Activated CD4-positive, alpha-beta T cell treated with anti-CD3 and anti-CD28 coated beads, Interleukin-2, amount 50 U/mL, for 16 hours (primary cell): ENCODE data around the gene PIP4K2B.
A peak's percentile ranks its signal among the peaks of the same experiment; 100 is the strongest.

ENCODE experiments used
- DNase-seq: peaks from one replicate; pipeline ENCODE4 v3.0.0-alpha.2; 2020

The PIP4K2B gene

DNA sequence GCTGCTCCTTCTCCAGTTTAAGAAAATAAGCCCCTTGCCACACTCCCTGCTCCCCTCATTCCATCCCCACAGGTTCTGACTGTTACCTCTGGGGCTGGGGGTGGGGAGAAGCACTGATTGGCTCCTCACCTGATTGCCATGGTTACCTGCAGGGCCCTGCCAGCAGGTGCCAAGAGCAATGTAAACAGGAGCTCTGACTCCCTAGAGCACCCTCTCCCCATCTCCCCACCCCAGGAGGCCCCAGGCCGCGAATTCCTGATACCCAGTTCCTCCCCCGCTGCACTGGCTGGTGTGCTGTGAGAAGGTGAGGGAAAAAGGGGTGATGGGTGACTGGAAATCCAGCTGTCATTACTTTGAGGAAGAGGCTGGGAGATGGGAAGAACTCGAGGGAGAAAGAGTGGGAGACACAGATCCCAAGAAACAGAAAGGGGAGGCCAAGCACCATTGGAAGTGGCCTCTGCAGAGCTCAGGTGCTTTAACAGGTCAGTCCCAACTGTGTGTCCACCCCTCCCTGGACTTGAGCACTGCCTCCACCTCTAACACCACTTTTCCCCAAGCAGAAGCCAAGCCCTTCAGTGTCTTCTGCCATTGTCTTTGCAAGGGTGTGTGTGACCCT lies 55.7 kb downstream of the PIP4K2B start:
- no peak for DNase-seq

DNA sequence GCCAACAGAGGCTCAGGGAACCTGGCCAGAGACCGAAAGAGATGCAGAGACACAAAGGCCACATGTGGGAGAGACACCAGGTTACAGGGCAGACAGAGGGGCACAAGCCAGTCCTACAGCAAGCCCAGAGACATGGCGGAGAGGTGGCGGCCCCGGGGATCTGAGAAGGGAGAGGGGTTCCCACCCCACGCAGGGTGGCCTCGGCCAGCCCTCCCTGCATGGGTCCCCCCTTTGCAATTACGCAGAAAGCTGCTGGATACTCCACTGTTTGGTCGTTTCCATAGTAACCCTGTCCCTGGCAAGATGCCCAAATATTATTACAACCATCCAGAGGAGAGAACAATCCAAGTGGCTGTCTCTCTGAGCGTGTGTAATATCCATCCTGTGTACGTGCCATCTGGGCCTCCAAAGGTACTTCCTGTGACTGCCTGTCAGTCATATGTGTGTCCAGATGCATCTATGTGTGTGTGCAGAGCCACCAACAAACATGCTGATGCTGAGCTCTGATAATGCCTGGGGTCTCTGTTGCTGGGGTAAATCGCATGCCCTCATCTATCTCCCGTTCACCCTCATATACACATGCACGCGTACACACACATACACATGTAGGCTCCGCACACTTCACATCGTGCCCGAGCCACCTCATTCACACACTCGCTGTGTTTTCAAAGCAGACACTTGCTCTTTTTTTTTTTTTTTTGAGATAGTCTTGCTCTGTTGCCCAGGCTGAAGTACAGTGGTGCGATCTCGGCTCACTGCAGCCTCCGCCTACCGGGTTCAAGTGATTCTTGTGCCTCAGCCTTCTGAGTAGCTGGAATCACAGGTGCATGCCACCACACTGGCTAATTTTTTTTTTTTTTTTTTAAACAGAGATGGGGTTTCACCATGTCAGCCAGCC lies 56.7 kb downstream of the PIP4K2B start:
- no peak for DNase-seq

DNA sequence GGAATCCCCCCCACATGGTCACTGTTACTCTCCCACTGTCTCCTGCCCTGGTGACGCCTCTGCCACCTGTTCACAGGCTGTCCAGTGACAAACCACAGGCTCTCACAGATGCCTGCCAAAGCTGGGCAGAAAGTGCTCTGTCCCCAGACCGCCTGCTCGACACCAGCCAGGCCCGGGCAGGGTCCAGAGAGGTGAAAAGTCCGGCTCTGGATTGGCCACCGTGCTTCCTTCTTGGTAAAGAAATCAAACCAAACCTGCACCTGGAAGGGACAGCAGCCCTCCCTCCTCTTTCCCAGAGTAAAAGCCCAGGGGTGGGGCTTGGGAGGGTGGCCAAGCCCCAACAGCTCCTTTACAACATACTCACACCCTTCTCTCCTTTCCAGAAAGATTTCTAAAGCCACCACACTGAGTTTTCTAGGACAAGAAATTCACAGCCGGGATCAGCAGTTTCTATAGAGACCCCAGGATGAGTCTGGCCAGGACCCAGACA lies 57.4 kb downstream of the PIP4K2B start:
- DNase-seq, result no peak

DNA sequence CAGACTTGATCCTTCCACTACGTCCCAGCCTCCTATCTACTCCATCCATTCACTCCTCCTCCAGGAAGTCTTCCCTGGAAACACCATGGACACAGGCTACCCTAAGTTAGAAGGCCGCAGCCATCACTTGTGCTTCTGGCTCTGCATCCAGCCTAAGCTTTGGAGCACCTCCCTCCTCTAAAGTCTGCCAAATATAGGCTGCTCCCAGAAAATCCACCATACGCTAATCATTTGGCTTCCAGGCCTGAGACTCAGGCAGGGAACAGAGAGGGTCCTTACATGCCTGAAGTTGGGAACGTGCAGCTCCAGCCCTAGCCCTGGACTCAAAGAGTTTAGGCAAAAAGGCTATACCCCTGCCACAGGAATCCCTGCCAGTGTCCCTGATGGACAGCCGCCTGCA lies 57.9 kb downstream of the PIP4K2B start:
- no peak for DNase-seq

DNA sequence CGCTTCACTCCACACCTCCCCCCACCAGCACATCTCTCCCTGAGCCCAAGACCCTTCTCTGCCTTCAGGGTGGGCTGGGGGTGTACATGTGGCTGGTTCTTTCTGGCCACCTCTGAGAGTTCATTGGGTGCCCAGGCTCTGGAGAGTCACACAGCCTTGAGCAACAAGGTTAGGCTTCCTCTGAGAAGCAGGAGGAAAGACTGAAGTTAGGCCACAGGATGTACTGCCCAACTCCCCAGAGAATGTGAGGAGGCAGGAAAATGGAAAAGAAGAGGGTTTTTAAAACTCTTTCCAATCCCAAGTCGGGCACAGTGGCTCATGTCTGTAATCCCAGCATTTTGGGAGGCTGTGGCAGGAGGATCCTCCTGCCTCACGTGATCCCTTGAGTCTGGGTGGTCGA lies 58.5 kb downstream of the PIP4K2B start:
- no peak for DNase-seq

DNA sequence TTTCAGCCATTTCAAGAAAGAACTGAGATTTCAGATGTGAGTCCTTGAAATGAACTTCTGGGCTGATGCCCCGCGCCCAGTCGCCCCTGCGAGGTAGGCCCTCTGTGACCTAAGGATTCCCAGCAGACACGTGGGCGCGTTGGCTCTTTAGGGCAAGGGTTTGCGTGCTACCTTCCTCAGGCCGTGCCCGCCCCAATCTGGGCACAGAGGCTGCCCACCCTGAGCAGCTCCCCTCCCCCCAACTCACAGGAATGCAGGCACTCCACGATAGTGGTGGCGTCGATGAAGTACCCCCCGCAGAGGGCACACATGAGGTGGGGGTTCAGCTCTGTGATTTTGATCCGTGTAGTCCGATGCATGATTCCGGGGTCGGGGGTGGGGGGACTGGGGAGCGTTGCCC lies 59.3 kb downstream of the PIP4K2B start:
- DNase-seq, result no peak

DNA sequence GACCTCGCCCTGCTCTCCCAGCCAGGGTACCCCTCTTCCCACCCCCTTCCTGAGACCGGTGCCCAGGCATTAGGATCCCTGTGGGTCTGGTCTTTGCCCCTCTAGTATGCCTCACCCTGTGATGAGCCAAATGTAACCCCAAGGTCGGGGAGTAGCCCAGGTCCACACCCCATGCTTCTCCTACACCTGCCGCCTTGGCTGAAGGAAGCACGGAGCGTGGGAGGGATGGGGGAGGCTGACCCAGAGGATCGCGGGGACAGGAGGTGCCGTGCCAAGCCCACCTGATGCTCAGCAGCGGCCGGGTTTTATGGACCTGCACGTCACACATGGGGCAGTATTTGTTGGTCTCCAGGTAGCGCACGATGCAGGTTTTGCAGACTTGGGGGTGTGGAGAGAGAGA lies 60.1 kb downstream of the PIP4K2B start:
- no peak for DNase-seq

DNA sequence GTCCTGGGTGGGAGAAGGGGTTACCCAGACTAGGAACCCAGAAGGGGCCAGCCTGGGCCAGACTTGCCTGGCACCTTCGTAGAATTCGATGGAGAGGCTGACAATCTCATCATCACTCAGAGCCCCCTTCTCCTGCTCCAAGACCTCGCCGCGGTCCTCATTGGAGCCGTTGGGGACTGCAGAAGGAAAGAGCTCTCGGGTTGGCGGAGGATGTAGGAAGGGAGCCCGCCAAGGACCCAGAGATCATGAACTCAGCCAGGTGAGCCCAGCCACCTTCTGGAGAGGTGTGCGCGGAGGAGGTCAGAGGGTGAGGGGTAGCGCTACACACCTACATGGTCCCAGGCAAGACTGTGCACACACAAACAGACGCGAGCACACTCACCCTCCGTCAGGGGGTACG lies 60.7 kb downstream of the PIP4K2B start:
- DNase-seq, result no peak

DNA sequence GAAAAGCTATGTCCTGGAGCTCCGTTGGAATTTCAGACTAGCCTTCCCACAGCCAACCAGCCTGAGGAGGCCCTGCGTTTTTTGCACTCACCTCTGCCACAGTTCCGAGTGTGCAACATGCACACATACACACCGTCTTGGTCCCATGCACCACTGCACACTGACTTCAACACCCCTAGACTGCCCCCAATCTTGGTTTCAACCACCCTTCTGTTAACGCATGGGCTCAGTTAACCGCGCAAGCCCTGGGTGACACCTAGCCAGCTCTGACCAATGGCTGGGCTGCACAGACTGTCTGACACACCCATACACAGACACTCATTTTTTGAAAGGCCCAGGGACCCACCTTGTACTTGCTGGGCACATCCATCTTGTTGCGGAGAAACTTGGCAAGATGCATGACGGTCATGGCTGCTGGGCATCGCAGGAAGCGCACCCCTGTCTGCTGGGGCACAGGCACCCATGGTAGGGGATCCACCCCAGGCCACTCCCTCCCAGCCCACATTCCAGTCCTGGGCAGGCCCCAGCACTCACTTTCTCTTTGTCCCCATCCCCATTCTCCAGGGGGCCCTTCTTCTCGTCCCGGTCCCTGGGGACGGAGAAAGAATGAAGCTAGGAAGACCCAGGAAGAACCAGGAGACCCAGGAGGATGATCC lies 61.2 kb downstream of the PIP4K2B start:
- no peak for DNase-seq

DNA sequence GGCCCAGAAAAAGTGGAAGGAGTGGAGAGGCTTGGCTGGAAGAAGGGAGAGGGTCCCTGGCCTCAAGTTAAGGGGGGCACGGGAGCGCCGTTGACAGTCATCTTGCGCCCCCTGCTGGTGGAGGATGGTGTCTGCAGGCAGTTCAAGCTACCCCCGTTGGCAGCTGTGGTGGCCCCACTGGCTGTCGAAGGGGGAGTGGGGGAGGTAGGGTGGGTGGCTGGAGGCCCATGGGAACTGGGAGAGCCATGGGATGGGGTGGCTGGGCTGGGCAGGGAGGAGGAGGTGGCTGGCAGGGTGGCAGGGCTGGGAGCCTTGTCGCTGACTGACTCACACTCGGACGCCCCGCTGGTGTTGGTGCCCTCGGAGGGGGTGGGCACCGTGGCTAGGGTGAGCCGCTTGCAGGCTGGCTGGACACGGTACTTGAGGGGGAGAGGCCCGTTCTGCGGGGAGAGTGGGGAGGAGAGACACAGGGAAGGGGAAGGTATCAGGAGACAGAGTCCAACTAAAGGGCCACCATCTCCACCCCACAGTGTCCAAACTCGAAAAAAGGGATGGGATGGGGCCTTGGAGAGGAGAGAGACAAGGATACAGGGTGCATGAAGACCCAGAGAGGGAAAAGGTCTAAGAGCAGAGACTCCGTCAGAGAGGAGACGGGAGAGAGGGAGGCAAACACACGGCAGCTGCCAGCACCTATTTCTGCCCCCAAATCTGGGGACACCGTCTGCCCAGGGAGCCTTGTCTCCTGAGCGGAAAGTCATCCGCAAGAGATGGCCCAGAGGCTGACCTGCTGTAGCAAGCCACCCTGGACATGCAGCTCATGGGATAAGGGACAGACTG lies 64.0 kb downstream of the PIP4K2B start:
- DNase-seq, result peak; percentile 69

DNA sequence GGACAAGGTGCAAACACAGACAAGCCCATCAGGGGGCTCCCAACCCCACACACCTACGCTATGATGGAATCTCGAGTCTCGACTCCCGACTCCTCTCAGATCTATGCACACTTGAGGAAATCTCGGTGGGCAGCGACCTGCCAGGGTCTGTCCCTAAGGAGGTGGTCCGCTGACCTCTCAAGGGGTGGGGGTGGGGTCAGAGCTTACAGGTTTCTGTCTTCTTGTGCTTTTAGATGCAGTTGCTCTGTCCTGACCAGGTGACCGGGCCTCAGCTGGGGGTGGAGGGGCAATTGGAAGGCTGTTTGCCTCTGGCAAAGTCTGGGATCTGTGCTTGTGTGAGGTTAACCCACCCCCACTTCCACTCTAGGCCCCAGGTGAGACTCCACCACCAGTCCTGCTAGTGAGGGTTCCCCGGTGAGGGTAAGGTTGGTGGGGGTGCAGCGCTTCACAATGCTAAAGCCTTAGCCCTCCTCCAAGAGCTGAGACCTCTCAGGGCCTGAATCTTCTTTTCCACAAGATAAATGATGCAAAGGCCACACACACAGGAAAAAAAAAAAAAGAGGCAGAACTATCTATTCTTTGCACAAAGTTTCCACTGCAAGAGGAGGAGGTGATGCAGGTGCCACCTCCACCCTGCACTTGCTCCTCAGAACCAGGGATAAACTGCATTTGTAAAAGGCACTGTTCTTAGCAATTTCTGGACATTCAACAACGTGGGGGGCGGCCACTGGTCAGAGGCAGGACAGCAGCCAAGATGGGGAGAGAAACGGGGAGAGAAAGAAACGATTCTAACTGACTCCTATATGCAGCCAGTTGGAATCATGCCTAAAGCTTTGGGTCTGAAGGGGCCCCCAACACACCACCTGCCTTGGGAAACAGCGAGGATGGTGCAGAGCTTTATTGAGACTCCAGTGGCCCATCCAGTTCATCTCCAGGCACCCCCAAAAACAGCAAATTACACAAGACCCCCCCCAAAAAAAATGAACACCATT lies 65.1 kb downstream of the PIP4K2B start:
- no peak for DNase-seq

DNA sequence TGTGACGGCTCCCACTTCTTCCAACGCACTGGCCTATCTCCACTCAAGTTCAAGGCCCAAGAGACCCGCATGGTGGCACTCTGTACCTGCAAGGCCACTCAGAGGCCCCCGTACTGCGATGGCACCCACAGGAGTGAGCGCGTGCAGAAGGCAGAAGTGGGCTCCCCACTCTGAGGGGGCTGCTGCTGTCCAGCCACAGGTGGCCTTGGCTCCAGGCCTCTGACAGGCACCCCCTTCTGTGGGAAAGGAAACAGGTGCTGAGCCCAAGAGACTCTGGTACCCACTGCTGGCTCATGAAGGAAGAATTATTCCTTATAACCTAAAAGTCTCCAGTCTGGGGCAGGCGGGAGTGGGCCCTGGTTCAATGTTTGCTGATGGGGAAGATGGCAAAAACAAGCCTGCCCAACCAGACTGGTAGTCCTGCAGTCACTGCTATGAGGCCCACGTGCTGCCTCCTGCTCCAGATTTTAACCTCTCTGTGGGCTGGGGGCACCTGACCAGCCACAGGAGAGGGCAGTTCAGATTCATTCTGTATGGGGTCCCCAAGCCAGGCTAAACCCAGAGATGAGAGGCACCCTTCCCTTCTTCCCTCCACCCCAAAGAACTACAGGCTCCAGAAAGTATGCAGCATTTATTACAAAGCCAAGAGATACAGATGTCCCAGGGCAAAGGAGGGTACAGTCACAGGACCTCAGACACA lies 65.9 kb downstream of the PIP4K2B start:
- DNase-seq, result no peak

DNA sequence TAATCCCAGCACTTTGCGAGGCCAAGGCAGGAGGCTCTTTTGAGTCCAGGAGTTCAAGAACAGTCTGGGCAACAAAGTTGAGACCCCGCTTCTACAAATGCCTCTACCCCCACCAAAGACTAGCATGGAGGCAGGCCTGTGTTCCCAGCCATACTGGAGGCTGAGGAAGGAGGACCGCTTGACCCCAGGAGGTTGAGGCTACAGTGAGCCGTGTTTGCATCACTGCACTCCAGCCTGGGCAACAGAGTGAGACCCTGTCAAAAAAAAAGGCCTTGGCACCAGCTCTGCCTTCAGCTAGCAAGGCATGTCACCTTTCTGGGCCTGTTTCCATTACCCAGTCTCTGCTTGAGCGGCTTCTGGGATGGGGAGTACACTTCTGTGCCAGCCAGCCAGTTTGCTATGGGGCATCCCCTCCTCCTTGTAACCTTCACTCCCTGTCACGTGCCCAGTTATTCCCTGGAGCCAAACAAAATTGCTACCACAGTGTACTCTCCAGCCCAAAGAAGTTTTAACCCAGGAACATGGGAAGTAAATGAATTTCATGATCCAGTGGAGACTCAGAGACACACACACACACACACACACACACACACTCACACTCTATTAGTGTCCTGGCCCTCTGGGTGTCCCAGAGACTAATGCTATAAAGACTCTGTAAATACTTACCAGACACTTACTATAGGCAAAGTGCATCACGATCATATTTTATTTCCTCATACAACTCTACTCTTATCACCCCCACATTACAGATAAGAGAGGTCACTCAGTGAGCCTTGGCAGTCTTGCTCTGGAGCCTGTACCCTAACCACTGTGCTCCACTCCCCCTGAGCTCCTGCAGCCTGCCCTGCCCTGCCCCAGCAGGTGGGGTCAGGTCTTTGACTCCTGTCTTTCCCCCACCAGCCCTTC lies 66.7 kb downstream of the PIP4K2B start:
- DNase-seq, result no peak

DNA sequence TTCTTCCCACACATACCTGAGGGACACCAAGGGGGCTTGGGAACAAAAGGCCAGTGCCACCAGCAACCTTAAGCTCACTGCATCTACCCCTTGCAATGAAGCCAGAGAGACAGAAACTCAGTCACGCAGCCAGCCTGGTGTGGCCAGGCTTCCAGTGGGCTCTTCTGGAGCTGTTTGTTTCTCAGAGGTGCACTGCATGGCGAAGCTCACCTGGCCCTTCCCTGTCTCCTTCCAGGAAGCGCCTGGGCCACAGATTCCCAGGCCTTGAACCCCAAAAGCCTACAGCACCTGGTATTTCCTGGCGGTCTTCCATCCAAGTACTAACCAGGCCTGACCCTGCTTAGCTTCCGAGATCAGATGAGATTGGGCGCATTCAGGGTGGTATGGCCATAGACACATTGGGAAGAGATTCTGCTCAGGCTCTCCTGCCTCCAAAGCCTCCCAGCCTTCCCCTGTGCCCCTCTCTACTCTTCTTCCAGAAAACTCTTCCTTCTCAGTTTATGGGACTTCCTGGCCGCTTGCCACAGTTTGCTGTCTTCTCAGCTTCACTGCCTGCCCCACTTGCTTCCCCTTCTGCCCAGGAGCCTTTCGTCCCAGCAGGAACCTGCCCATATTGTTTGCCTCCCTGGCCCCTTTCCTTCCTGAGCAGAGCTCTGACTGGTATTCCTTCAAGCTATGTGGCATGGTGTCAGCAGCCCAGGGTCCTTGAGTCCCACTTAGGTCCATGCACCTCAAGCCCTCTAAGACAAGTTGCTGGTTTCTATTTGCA lies 67.6 kb downstream of the PIP4K2B start:
- no peak for DNase-seq

DNA sequence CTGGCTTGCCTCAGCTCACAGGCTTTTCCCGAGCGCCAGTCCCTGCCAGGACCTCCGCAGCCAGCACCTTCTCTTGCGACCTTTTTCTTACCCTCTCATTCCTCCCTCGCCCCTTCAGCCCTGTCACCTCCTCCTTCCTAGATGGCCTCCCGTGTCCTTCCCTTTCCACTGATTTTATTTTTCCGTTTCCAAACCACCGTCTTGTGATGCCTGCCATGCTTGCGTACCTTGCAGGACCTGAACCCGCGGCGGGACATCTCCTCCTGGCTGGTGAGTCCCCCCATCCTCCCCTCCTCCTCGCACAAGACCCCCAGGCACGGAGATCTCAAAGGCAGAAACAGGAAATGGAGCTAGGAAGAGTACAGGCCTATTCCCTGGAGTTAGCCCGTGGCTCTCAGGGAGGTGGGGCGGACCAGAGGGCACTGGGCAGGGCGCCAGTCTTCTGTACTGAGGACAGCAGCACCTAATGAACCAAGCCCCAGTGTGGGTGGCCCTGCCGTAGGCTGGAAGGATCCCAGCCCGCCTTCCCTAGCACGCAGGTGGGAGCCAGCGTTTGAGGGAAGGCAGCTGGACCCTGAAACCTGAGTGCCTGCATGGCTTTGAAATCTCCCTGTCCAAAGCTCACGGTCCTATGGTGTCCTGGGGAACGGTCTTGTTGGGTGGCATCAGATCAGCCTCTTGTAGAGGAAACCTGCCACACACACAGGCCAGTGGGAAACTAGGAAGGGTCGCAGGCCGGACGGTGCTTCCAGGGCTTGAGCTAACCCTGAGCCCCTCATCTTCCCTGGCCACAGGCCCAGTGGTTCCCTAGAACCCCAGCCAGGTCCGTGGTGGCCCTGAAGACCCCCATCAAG lies 68.6 kb downstream of the PIP4K2B start:
- no peak for DNase-seq

DNA sequence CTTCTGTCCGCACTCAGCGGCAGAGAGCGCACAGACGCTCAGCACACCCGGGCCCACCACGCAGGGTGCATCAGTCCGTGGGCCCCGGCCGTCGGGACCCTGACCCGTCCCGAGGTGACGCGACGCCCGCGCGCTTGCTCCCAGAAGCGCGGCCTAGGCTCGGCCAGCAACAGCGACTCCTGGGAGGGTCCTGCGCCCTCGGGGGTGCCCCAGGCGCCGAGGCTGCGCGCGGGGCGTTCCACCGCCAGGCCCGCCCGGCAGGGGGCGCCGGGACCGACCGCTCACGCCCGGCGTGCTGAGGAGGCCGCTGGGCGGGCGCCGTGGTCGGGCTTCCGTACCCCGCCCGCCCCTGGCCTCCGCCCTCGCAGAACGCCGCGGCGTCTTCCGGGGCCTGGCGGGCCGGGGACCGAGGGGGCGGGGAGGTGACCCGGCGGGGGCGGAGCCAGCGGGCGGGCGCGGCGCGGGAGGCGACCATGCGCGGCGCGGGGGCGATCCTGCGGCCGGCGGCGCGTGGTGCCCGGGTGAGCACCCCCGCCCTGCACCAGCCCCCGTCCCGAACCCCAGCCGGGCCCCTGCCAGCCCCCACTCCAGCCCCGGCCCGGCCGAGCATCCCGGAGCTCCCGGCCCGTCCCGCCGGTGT lies 69.3 kb downstream of the PIP4K2B start, which contains the start of gene CISD3:
CISD3 (plus strand) TSS at position 456 of the 640 bp plus-strand sequence; CDS start at position 474, 18 bp downstream.
- DNase-seq, result peak; percentile 90

DNA sequence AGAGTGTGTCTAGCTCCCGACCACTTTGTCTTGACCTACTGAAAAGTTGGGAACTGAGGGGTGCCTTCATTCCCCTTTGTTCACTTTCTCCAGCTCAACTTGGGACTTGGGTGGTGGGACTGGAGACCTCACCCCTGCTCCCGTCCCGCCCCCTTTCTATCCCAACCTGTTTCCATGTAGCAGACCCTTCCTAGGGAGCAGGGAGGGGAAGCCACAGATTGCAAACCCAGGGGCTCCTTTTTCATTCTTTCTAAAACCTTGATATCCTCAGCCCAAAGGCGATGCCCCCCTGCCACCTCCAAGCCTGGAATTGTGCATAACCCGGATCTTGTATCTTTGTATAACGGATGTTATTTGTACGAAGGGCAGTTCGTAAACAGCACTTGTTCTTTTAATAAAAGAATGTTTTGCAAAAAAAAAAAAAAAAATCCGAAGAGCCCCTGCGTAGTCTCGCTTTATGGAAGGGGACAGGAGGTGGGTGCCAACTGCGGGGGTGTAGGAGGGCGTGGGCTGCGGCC lies 69.9 kb downstream of the PIP4K2B start:
- DNase-seq, result no peak
